BLaER1 (cell line): ENCODE results near the gene LPP.
"Not testable (repeated sequence)": the region's sequence is repeated elsewhere in the genome, so short reads cannot be mapped to it uniquely, and the experiment has no call there.

Source experiments
- H3K27ac ChIP-seq: shearing (Covaris generic); formaldehyde crosslinking; 2 replicates; pipeline ENCODE4 v1.8.1; 2022
- H3K27me3 ChIP-seq: shearing (Covaris generic); formaldehyde crosslinking; 2 replicates; pipeline ENCODE4 v1.8.1; 2022
- H3K36me3 ChIP-seq: shearing (Covaris generic); formaldehyde crosslinking; 2 replicates; pipeline ENCODE4 v1.8.1; 2022
- H3K4me1 ChIP-seq: shearing (Covaris generic); formaldehyde crosslinking; 2 replicates; pipeline ENCODE4 v1.8.1; 2022
- H3K4me2 ChIP-seq: shearing (Covaris generic); formaldehyde crosslinking; 2 replicates; pipeline ENCODE4 v1.8.1; 2022
- H3K4me3 ChIP-seq: shearing (Covaris generic); formaldehyde crosslinking; 2 replicates; pipeline ENCODE4 v1.8.1; 2022
- H3K9ac ChIP-seq: shearing (Covaris generic); formaldehyde crosslinking; 2 replicates; pipeline ENCODE4 v1.8.1; 2022
- H3K9me3 ChIP-seq: shearing (Covaris generic); formaldehyde crosslinking; 2 replicates; pipeline ENCODE4 v1.8.1; 2022
- H4K20me1 ChIP-seq: shearing (Covaris generic); formaldehyde crosslinking; 2 replicates; pipeline ENCODE4 v1.8.1; 2022
- Cebpa-rat ChIP-seq: shearing (Covaris generic); IDR thresholded peaks from 2 replicates; pipeline ENCODE4 v1.8.1; 2022

LPP gene

GRCh38 chr3:188633206-188633605, 479.2 kb downstream of the LPP start:
- Histone ChIP-seq H3K27me3 (no peaks in the 10 kb centered on the region), H3K9ac (no peak overlapping the region), H3K36me3 (no peaks in the 10 kb centered on the region), H3K4me2 (no peak overlapping the region), H3K4me3 (no peak overlapping the region), H3K9me3 (peaks cover 4% of the 10 kb centered on the region; the same call in 1 of the 2 replicates), H4K20me1 (no peaks in the 10 kb centered on the region), H3K4me1 (no peaks in the 10 kb centered on the region), H3K27ac (no peak overlapping the region)
- no peak for TF ChIP-seq Cebpa-rat

GRCh38 chr3:188634285-188634684, 480.3 kb downstream of the LPP start:
- no peak overlapping the region for H3K4me2 ChIP-seq
- H3K27me3 ChIP-seq, result no peaks in the 10 kb centered on the region
- H3K4me3 ChIP-seq, result no peak overlapping the region
- no peaks in the 10 kb centered on the region for H4K20me1 ChIP-seq
- no peak for TF ChIP-seq Cebpa-rat
- no peak overlapping the region for H3K9ac ChIP-seq
- H3K36me3 ChIP-seq, result no peaks in the 10 kb centered on the region
- no peak overlapping the region for H3K27ac ChIP-seq
- H3K4me1 ChIP-seq, result no peaks in the 10 kb centered on the region
- H3K9me3 ChIP-seq, result peaks cover 4% of the 10 kb centered on the region; the same call in 1 of the 2 replicates

GRCh38 chr3:188635258-188636042, 481.5 kb downstream of the LPP start:
- TF ChIP-seq Cebpa-rat, result no peak
- no peak overlapping the region for H3K4me2 ChIP-seq

GRCh38 chr3:188636292-188636691, 482.3 kb downstream of the LPP start:
- not testable (repeated sequence) for H3K9ac ChIP-seq, H3K27me3 ChIP-seq, H4K20me1 ChIP-seq, H3K4me3 ChIP-seq, H3K4me1 ChIP-seq, H3K4me2 ChIP-seq, H3K9me3 ChIP-seq, H3K36me3 ChIP-seq, H3K27ac ChIP-seq

More at GRCh38 chr3:188635258-188636042, 481.5 kb downstream of the LPP start:
- Histone ChIP-seq H3K36me3 (no peaks in the 10 kb centered on the region), H3K4me3 (no peak overlapping the region), H3K9ac (no peak overlapping the region), H3K4me1 (no peaks in the 10 kb centered on the region), H3K27me3 (no peaks in the 10 kb centered on the region), H4K20me1 (no peaks in the 10 kb centered on the region), H3K27ac (no peak overlapping the region), H3K9me3 (no peaks in the 10 kb centered on the region)

GRCh38 chr3:188641076-188641475, 487.1 kb downstream of the LPP start:
- Histone ChIP-seq H3K27ac (no peak overlapping the region), H3K4me3 (no peak overlapping the region), H4K20me1 (no peaks in the 10 kb centered on the region), H3K27me3 (no peaks in the 10 kb centered on the region), H3K36me3 (no peaks in the 10 kb centered on the region), H3K9ac (no peak overlapping the region), H3K9me3 (no peaks in the 10 kb centered on the region), H3K4me1 (peaks cover under 1% of the 10 kb centered on the region; the same call in 1 of the 2 replicates), H3K4me2 (no peak overlapping the region)
- TF ChIP-seq Cebpa-rat, result no peak

- H4K20me1 ChIP-seq, result no peaks in the 10 kb centered on the region
- no peak overlapping the region for H3K9ac ChIP-seq
- H3K36me3 ChIP-seq, result no peaks in the 10 kb centered on the region
- no peaks in the 10 kb centered on the region for H3K9me3 ChIP-seq
- no peaks in the 10 kb centered on the region for H3K27me3 ChIP-seq
- H3K27ac ChIP-seq, result no peak overlapping the region
- H3K4me2 ChIP-seq, result no peak overlapping the region
- H3K4me3 ChIP-seq, result no peak overlapping the region
- H3K4me1 ChIP-seq, result peaks cover 10% of the 10 kb centered on the region
- TF ChIP-seq Cebpa-rat, result no peak
Measured at GRCh38 chr3:188643736-188644135, 489.8 kb downstream of the LPP start.

- Histone ChIP-seq H3K4me1 (peaks cover 10% of the 10 kb centered on the region), H3K27ac (no peak overlapping the region), H3K4me3 (no peak overlapping the region), H3K9ac (no peak overlapping the region), H4K20me1 (no peaks in the 10 kb centered on the region), H3K9me3 (no peaks in the 10 kb centered on the region), H3K36me3 (no peaks in the 10 kb centered on the region), H3K27me3 (no peaks in the 10 kb centered on the region), H3K4me2 (peak overlapping the region; percentile 0; the same call in 1 of the 2 replicates)
- TF ChIP-seq Cebpa-rat, result no peak
Measured at GRCh38 chr3:188646592-188646991, 492.6 kb downstream of the LPP start.

GRCh38 chr3:188647237-188647636, 493.3 kb downstream of the LPP start:
- Histone ChIP-seq H3K4me1 (peaks cover 10% of the 10 kb centered on the region), H3K4me3 (no peak overlapping the region), H3K4me2 (no peak overlapping the region), H3K27ac (no peak overlapping the region), H3K9ac (no peak overlapping the region), H3K9me3 (no peaks in the 10 kb centered on the region), H3K27me3 (no peaks in the 10 kb centered on the region), H3K36me3 (no peaks in the 10 kb centered on the region), H4K20me1 (no peaks in the 10 kb centered on the region)
- no peak for TF ChIP-seq Cebpa-rat

GRCh38 chr3:188649521-188649920, 495.6 kb downstream of the LPP start:
- Histone ChIP-seq H3K4me1 (peaks cover 10% of the 10 kb centered on the region), H3K36me3 (no peaks in the 10 kb centered on the region), H3K4me2 (no peak overlapping the region), H3K27ac (no peak overlapping the region), H3K4me3 (no peak overlapping the region), H3K9me3 (no peaks in the 10 kb centered on the region), H3K27me3 (no peaks in the 10 kb centered on the region), H3K9ac (no peak overlapping the region), H4K20me1 (no peaks in the 10 kb centered on the region)
- TF ChIP-seq Cebpa-rat, result no peak

GRCh38 chr3:188656196-188656982, 502.4 kb downstream of the LPP start:
- Histone ChIP-seq H3K27me3 (no peaks in the 10 kb centered on the region), H3K4me1 (no peaks in the 10 kb centered on the region), H3K4me3 (no peak overlapping the region), H3K27ac (no peak overlapping the region), H3K4me2 (no peak overlapping the region), H3K9me3 (no peaks in the 10 kb centered on the region), H3K36me3 (no peaks in the 10 kb centered on the region), H4K20me1 (no peaks in the 10 kb centered on the region), H3K9ac (no peak overlapping the region)
- no peak for TF ChIP-seq Cebpa-rat
